CD14-positive monocyte (primary cell): ENCODE measurements around the gene KCNK18. TPM values are rescaled to one million over a fixed set of nuclear protein-coding genes. Genes with fewer than 3 reads are reported as not detected.

Source experiments
- DNase-seq, 3 donors: peaks; one replicate each; pipeline ENCODE4 v3.0.0-alpha.2; 2011 to 2022
- H2AFZ ChIP-seq: 2 replicates; pipeline ENCODE4 v1.6.0; 2012; ENCODE audit warnings: mild to moderate bottlenecking, low read depth, low read length, inconsistent platforms; ENCODE audit not compliant: insufficient read depth, poor library complexity, severe bottlenecking
- H3K27ac ChIP-seq, 2 donors: 1 replicate in 1 of 2; 2 replicates in 1 of 2; pipeline ENCODE4 v1.5.1; 2012 to 2013; ENCODE audit warnings: low read length in 2 of 2, control low read depth in 1 of 2, inconsistent platforms in 1 of 2, low read depth in 1 of 2, mild to moderate bottlenecking in 1 of 2
- H3K27me3 ChIP-seq, 2 donors: one replicate each; pipeline versions ENCODE4 v1.6.0 to v1.6.1; 2011 to 2013; ENCODE audit warnings: low read length in 2 of 2; ENCODE audit not compliant: control insufficient read depth in 2 of 2, insufficient read depth in 2 of 2
- H3K36me3 ChIP-seq, 2 donors: replicated peaks in 1 of 2; 1 replicate in 1 of 2; 2 replicates in 1 of 2; pipeline versions ENCODE4 v1.5.1 to v1.6.1; 2012 to 2013; ENCODE audit warnings: low read length in 2 of 2, control low read depth in 1 of 2, inconsistent platforms in 1 of 2, mild to moderate bottlenecking in 1 of 2; ENCODE audit not compliant: insufficient read depth in 2 of 2, control insufficient read depth in 1 of 2
- H3K4me1 ChIP-seq, 2 donors: 1 replicate in 1 of 2; 2 replicates in 1 of 2; pipeline versions ENCODE4 v1.5.1 to v1.6.1; 2012 to 2013; ENCODE audit warnings: low read length in 2 of 2, control low read depth in 1 of 2, inconsistent platforms in 1 of 2, mild to moderate bottlenecking in 1 of 2, moderate library complexity in 1 of 2; ENCODE audit not compliant: insufficient read depth in 2 of 2, control insufficient read depth in 1 of 2
- H3K4me2 ChIP-seq: replicated peaks from 2 replicates; pipeline ENCODE3; 2012; ENCODE audit warnings: low read length, moderate library complexity, mild to moderate bottlenecking; ENCODE audit not compliant: poor library complexity, severe bottlenecking; ENCODE audit errors: extremely low read depth
- H3K4me3 ChIP-seq, 3 experiments: fragments of 200-600 bp in 1 of 3; sonication (generic) in 1 of 3; replicated peaks in 1 of 3; 1 replicate in 2 of 3; 2 replicates in 1 of 3; pipeline ENCODE4 v1.5.1; 2011 to 2013; ENCODE audit warnings: low read length in 3 of 3, mild to moderate bottlenecking in 3 of 3, control low read depth in 2 of 3, low read depth in 2 of 3, inconsistent platforms in 1 of 3, moderate library complexity in 1 of 3
- H3K79me2 ChIP-seq: 2 replicates; pipeline ENCODE4 v1.6.0; 2012; ENCODE audit warnings: mild to moderate bottlenecking, control low read depth, inconsistent platforms, low read length, moderate library complexity; ENCODE audit not compliant: insufficient read depth
- H3K9ac ChIP-seq: 2 replicates; pipeline ENCODE4 v1.6.0; 2017; ENCODE audit warnings: low read length, mild to moderate bottlenecking; ENCODE audit not compliant: insufficient read depth, poor library complexity, severe bottlenecking
- H3K9me3 ChIP-seq, 2 donors: replicated peaks in 1 of 2; 1 replicate in 1 of 2; 2 replicates in 1 of 2; pipeline versions ENCODE4 v1.5.1 to v1.6.1; 2012 to 2013; ENCODE audit warnings: low read length in 2 of 2, control low read depth in 1 of 2; ENCODE audit not compliant: control insufficient read depth in 1 of 2, insufficient read depth in 1 of 2
- H4K20me1 ChIP-seq: 2 replicates; pipeline ENCODE4 v1.6.0; 2012; ENCODE audit warnings: mild to moderate bottlenecking, low read length, control low read depth, moderate library complexity; ENCODE audit not compliant: insufficient read depth
- H3K27ac Mint-ChIP-seq, 7 donors: one replicate each; pipeline ENCODE4 v1.8.0; 2020; ENCODE audit warnings: mild to moderate bottlenecking in 7 of 7, mixed read lengths in 7 of 7, moderate library complexity in 6 of 7, inconsistent platforms in 2 of 7
- H3K27me3 Mint-ChIP-seq, 3 donors: one replicate each; pipeline ENCODE4 v1.8.0; 2021 to 2022; ENCODE audit warnings: low read depth in 3 of 3, mild to moderate bottlenecking in 3 of 3, mixed read lengths in 3 of 3, moderate library complexity in 3 of 3, inconsistent platforms in 1 of 3
- H3K36me3 Mint-ChIP-seq, 2 donors: one replicate each; pipeline ENCODE4 v1.8.0; 2020; ENCODE audit warnings: mixed read lengths in 2 of 2, inconsistent platforms in 1 of 2, mild to moderate bottlenecking in 1 of 2
- H3K4me1 Mint-ChIP-seq: one replicate; pipeline ENCODE4 v1.8.0; 2020; ENCODE audit warnings: mild to moderate bottlenecking, mixed read lengths
- H3K4me3 Mint-ChIP-seq, 2 donors: one replicate each; pipeline ENCODE4 v1.8.0; 2020; ENCODE audit warnings: mild to moderate bottlenecking in 2 of 2, mixed read lengths in 2 of 2, moderate library complexity in 1 of 2
- H3K9me3 Mint-ChIP-seq, 7 donors: one replicate each; pipeline ENCODE4 v1.8.0; 2020 to 2022; ENCODE audit warnings: mixed read lengths in 7 of 7, mild to moderate bottlenecking in 6 of 7, moderate library complexity in 6 of 7, inconsistent platforms in 2 of 7
- CTCF ChIP-seq: fragments of 200-600 bp; IDR thresholded peaks from one replicate; pipeline ENCODE4 v1.8.0; 2022; ENCODE audit warnings: antibody characterized with exemption, mild to moderate bottlenecking
- WGBS: methylation state at CpG from one replicate; pipeline ENCODE4 v1.1.5; 2013; ENCODE audit warnings: missing lambda C conversion rate; ENCODE audit not compliant: insufficient coverage; 5-methylcytosine and 5-hydroxymethylcytosine counted together
- intact Hi-C, 2 donors: fragments of 100-400 bp; cut with micrococcal nuclease; formaldehyde crosslinking; loops; one replicate each; pipeline versions ENCODE4 v1.15.0 to v1.15.1; 2023
- polyA plus RNA-seq, 3 donors: library from polyadenylated mRNA; depleted of rRNA in 1 of 3; unstranded in 2 of 3; stranded (reverse) in 1 of 3; fragments of 300-500 nt in 2 of 3; fragments of >200 nt in 1 of 3; fragmentation: Illumina TruSeq in 2 of 3; gene quantifications; 1 replicate in 2 of 3; 2 replicates in 1 of 3; pipeline ENCODE4 v1.2.3, GENCODE V29; 2012 to 2021

Gene KCNK18
- polyA plus RNA-seq, 3 donors: not detected

GRCh38 chr10:117164592-117165537, 32.4 kb upstream of the KCNK18 start:
- Histone ChIP-seq H3K27me3 (peaks cover 92 to 99% of the 10 kb centered on the region in 2 donors), H3K4me1 (peaks cover 27 to 39% of the 10 kb centered on the region in 2 donors), H3K4me2 (peak overlapping the region; percentile 53), H3K9me3 (peaks cover 2 to 43% of the 10 kb centered on the region in 2 donors), H3K36me3 (no peaks in the 10 kb centered on the region), H3K27ac (no peak overlapping the region), H2AFZ (peak overlapping the region; percentile 39), H3K79me2 (no peaks in the 10 kb centered on the region), H4K20me1 (no peaks in the 10 kb centered on the region), H3K4me3 (peak overlapping the region in 1 of 3 experiments; percentile 59), H3K9ac (no peak overlapping the region)
- intact Hi-C loops: no loop called here
- no peak for TF ChIP-seq CTCF
- peaks cover 45% of the 10 kb centered on the region for H3K4me1 Mint-ChIP-seq
- H3K4me3 Mint-ChIP-seq: peak overlapping the region; percentile 56 to 89
- peak in 1 of 3 donors; percentile 26 for DNase-seq
- H3K36me3 Mint-ChIP-seq: peaks cover 3 to 8% of the 10 kb centered on the region in 2 donors
- H3K27me3 Mint-ChIP-seq: peaks cover 93 to 100% (median 98%) of the 10 kb centered on the region in 3 donors
- H3K9me3 Mint-ChIP-seq: peaks cover 0 to 29% (median 22%) of the 10 kb centered on the region in 7 donors
- no peak overlapping the region for H3K27ac Mint-ChIP-seq
- 6% methylated on average over 22 of the region's 32 CpGs for WGBS

- H3K27me3 Mint-ChIP-seq: peaks cover 92 to 100% (median 98%) of the 10 kb centered on the region in 3 donors
- Histone ChIP-seq H3K36me3 (no peaks in the 10 kb centered on the region), H3K27me3 (peaks cover 92 to 99% of the 10 kb centered on the region in 2 donors), H3K27ac (no peak overlapping the region), H3K9me3 (peaks cover 2 to 42% of the 10 kb centered on the region in 2 donors), H3K79me2 (no peaks in the 10 kb centered on the region), H2AFZ (peak overlapping the region; percentile 39), H3K9ac (no peak overlapping the region), H4K20me1 (no peaks in the 10 kb centered on the region), H3K4me1 (peaks cover 27 to 39% of the 10 kb centered on the region in 2 donors), H3K4me2 (peak overlapping the region; percentile 53), H3K4me3 (peak overlapping the region in 1 of 3 experiments; percentile 59)
- H3K9me3 Mint-ChIP-seq: peaks cover 0 to 23% (median 19%) of the 10 kb centered on the region in 7 donors
- peaks cover 3 to 8% of the 10 kb centered on the region in 2 donors for H3K36me3 Mint-ChIP-seq
- H3K4me3 Mint-ChIP-seq: peak overlapping the region; percentile 56 to 89
- TF ChIP-seq CTCF: peak; percentile 31
- intact Hi-C loops: no loop called here
- peaks cover 45% of the 10 kb centered on the region for H3K4me1 Mint-ChIP-seq
- 2% methylated on average over 49 of the region's 51 CpGs for WGBS
- DNase-seq: peak in 2 of 3 donors; percentile 14 to 44
- H3K27ac Mint-ChIP-seq: no peak overlapping the region
Observed at GRCh38 chr10:117165538-117166417, 31.5 kb upstream of the KCNK18 start.
